Left ventricle myocardium superior (tissue), 1 donor: ENCODE results near the gene ZBTB4. TPM values are rescaled to one million over a fixed set of nuclear protein-coding genes. Genes with fewer than 3 reads are reported as not detected.
A peak's percentile ranks its signal among the peaks of the same experiment; 100 is the strongest.
"Not testable (repeated sequence)": the region's sequence is repeated elsewhere in the genome, so short reads cannot be mapped to it uniquely, and the experiment has no call there.

Experiments used
- ATAC-seq: fragments of 200-7000 bp; cut with Tn5 transposase; one replicate; pipeline ENCODE4 v1.9.1; 2020; ENCODE audit warnings: mild to moderate bottlenecking, moderate library complexity
- DNase-seq: peaks from one replicate; pipeline ENCODE4 v3.0.0-alpha.2; 2020
- intact Hi-C: fragments of 100-400 bp; cut with micrococcal nuclease; formaldehyde crosslinking; loops from one replicate; pipeline ENCODE4 v1.11.0; 2022
- total RNA-seq: library from RNA; stranded (reverse); fragmentation: NEBNext Ultra II Directional; extraction: Animal tissue kit (Norgen Biotek cat#: 25700); gene quantifications from one replicate; pipeline ENCODE4 v1.2.1, GENCODE V29; 2021
- donor health status: DM: no; HTN: yes; CAD: no; lungs with severe emphysema.

The ZBTB4 gene
- total RNA-seq, 1 donor from 2014 or later, result 70.9 TPM

DNA sequence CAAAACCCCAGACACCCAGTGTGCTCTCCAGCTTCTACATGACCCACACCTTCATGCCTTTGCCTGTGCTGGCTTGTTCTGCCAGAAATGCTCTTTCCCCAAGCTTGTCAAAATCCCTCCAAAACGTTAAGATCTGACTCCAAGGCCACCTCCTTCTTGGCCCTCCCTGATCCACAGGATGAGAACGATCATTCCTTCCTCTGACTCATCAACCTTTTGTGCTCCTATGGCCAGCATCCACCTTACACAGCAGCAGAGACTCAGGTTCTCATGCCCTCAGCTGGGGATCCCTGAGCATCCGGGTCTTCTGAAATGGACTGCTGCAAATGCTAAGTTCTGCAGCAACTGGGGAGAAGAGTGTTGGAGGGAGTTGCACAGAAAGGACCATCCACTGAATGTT lies 2.9 kb downstream of the ZBTB4 start:
- DNase-seq (no peak), ATAC-seq (no peak)
- intact Hi-C loops, result no loop called here

DNA sequence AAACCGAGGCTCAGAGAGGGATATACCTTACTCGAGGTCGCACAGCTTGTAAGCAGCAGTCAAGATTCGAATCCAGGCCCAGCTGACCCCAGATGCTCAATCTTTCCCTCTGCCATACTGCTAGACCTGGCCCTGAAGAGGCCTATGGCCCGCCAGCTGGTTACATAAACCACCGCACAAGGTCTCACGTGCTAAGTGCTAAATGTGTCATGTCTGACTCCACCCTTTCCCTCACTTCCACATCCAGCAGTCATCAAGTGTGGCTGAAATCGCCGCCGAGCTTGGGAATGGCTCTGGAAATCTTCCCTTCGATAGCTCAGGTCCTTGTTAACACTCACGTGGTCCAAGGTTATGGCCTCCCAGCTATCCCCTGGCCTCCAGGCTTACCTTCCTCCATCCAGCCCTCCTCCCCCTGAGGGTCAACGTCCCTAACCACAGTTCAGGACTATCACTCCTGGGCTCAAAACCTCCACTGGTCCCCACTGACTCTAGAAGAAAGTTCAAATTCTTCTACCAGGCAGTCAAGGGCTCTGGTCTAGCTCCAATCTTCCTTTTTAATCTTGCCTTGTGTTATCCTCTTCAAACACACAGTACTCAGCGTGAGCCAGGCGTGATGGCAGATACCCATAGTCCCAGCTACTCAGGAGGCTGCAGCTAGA lies 3.5 kb downstream of the ZBTB4 start:
- intact Hi-C loops, result no loop called here
- ATAC-seq (peak; percentile 56), DNase-seq (peak; percentile 75)

DNA sequence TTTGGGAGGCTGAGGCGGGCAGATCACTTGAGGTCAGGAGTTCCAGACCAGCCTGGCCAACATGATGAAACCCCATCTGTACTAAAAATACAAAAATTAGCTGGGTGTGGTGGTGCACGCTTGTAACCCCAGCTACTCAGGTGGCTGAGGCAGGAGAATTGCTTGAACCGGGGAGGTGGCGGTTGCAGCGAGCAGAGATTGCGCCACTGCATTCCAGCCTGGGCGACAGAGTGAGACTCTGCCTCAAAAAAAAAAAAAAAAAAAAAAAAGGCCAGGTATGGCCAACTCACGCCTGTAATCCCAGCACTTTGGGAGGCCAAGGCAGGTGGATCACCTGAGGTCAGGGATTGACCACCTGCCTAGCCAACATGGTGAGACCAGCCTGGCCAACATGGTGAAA lies 4.7 kb downstream of the ZBTB4 start:
- ATAC-seq, intact Hi-C loops, DNase-seq: not testable (repeated sequence)

DNA sequence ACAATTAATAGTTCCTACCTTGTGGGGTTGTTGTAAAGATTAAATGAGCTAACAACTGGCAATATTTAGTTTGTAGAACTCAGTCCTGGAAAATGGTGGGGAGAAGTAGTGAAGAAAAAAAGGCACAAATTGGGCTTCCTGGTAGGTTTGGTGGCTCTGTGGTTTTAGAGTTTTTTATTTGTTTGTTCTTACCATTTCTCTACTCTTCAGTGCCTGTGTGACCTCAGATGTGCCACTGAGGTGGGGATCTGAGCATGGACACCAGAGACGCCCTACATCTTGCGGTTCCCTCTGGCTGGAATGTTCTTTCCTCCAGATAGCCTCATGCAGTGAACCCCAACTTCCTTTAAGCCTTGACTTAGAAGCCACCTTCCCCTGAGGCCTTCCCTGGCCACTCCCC lies 7.7 kb downstream of the ZBTB4 start:
- DNase-seq, result no peak
- intact Hi-C loops, result no loop called here
- ATAC-seq, result no peak

DNA sequence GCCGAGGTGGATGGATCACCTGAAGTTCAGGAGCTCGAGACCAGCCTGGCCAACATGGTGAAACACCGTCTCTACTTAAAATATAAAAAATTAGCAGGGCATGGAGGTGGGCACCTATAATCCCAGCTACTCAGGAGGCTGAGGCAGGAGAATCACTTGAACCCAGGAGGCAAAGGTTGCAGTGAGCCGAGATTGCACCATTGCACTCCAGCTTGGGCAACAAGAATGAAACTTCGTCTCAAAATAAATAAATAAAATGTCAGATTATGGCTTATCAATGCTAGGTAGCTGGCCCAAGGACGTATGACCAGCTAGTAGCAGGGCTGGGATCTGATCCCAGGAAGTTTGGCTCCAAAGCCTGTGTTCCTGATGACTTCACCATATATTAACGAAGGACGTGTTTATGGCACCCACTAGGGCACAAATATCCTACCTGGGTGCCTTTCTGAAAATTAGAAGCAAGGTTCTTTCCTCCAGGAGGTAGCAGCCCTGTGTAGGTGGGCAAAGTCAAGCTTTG lies 8.9 kb downstream of the ZBTB4 start:
- ATAC-seq, intact Hi-C loops, DNase-seq: not testable (repeated sequence)

DNA sequence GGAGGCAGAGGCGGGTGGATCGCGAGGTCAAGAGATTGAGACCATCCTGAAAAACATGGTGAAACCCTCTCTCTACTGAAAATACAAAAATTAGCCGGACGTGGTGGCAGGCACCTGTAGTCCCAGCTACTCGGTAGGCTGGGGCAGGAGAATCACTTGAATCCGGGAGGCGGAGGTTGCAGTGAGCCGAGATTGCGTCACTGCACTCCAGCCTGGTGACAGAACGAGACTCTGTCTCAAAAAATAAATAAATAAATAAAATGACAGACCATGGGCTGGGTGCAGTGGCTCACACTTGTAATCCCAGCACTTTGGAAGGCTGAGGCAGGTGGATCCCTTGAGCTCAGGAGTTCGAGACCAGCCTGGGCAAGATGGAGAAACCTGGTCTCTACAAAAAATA lies 9.6 kb downstream of the ZBTB4 start:
- ATAC-seq, intact Hi-C loops, DNase-seq: not testable (repeated sequence)

DNA sequence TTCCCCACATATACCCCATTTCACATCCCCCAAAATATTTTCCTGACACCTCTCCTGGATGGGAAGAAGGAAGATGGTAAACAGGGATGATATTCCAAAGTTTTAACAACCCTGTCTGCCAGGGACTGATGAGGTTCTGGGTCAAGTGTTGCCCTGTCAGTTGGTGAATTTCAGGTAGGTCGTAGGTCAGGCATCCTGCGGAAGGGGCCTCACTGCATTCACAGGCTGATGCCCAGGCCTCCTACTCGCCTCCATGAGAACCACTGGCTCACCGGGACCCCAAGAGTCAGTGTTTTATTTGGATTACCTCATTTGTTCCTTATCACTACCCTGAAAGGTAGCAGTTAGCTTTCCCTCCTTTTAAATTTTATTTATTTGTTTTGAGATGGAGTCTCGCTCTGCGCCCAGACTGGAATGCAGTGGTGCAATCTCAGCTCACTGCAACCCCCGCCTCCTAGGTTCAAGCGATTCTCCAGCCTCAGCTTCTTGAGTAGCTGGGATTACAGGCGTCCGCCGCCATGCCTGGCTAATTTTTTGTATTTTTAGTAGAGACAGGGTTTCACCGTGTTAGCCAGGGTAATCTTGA lies 10.5 kb downstream of the ZBTB4 start:
- no peak for DNase-seq
- intact Hi-C loops, result no loop called here
- no peak for ATAC-seq

DNA sequence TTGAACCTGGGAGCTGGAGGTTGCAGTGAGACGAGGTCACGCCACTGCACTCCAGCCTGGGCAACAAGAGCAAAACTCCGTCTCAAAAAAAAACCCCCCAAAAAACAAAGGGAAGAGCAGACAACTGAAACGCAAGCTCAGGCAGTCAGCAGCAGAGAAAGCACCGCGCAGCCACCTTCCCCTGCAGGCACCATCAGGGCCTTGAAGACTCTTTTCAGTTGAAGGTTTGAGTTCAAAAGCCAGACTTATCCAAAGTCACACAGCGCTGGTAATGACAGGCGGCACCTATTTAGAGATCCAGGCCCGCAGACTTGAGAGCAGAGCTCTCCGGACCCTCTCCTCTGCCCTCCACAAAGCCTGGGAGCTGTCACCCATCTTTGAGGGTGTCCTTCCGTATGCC lies 11.1 kb downstream of the ZBTB4 start:
- intact Hi-C loops, result no loop called here

DNA sequence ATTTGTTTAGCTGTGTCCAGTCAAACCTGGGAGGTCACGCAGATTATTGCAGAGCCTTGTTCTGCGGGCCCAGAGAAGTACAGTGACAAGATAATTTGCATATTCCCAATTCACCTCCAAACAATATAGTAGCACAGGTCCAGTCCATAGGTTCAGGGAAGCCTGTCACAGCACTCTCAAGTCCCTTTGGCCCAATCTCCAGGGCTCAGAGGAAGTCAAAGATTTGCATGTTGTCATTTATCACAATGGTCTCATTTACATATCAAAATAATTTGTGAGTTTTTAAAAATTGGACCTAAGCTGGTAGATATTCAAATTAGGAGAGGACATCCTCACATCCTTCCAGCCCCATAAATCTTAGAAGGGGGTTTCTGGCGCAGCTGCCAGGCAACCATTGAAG lies 11.9 kb downstream of the ZBTB4 start:
- no peak for ATAC-seq

More for the DNA sequence above, 11.1 kb downstream of the ZBTB4 start:
- no peak for ATAC-seq
- no peak for DNase-seq

DNA sequence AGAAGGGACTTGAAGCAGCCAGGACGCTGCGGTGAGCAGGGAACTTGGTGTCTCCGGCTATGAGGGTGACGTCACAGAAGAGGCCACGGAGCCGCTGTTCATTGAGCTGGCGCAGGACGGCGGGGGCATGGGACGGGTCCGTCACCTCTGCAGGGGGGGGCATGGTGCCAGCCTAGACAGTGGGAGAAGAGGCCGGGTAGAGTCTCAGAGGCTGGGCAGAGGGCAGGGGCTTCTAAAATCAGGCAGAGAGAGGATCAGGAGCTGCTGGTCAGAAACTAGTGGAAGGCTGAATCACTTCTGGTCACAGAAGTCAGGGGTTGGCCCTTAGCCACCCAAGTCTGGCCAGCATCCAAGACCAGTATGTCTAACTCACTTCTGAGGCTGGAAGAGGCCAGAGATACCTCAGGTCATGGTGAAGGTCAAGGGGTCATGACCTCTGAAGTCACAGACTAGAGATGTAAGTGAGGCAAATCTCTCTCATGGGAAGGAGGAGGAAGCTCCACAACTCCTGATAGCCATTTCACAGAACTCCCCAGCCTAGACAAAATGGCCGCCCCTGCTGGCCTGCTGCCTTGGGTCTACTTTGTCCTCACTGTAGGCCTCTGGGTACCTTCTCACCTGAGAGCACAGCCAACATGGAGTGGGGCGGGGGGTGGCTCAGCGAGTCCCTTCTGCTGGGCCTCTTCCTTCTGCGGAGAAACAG lies 12.6 kb downstream of the ZBTB4 start:
- intact Hi-C loops, result no loop called here

More for the DNA sequence above, 11.9 kb downstream of the ZBTB4 start:
- no peak for DNase-seq
- intact Hi-C loops, result no loop called here

DNA sequence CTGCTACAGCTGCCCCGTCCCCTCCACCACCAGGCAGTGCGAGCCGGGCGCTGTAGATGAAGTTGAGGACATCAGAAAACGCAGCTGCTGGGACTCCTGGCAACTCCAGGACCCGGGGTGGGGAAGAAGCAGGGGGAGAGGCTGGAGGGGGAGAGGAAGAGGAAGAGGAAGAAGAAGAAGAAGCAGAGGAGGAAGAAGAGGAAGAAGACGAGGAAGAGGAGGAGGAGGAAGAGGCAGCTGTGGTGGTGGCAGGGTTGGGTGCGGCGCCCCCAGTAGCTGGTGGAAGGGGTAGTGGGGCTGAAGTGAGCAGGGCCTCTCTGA lies 13.2 kb downstream of the ZBTB4 start:
- intact Hi-C loops, result no loop called here

More for the DNA sequence above, 12.6 kb downstream of the ZBTB4 start:
- peak; percentile 85 for DNase-seq
- ATAC-seq, result peak; percentile 56

DNA sequence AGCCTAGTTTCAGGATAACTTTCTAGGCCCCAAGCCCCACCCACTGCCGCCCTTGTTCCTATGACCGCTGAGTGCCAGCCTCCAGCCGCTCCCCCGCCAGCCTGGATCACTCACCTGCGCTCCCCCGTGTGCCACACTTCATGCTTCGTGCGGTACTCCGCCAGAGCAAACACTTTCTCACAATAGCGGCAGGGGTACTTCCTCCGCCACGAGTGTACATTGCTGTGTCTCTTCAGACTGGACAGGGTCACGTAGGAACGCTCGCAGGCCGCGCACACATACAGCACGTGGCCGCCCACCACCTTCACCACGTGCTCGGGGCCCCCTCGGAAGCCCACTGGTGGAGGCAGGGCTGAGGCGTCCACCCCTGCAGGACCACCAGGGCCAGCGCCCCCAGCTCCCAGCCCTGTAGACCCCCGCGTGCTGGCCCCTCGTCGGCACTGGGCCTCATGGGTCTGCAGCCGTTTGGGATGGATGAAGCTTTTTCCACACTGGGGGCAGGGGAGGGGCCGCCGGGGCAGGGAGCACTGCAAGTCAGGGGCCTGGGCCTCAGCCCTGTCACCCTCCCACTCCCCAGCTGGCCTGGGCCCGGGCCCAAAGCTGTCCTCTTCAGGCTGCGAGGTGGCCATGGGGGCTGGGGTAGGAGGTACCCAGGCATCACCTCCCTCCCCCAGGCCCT lies 13.7 kb downstream of the ZBTB4 start:
- DNase-seq (no peak), ATAC-seq (no peak)
- intact Hi-C loops, result no loop called here

More for the DNA sequence above, 13.2 kb downstream of the ZBTB4 start:
- no peak for DNase-seq
- ATAC-seq, result no peak

DNA sequence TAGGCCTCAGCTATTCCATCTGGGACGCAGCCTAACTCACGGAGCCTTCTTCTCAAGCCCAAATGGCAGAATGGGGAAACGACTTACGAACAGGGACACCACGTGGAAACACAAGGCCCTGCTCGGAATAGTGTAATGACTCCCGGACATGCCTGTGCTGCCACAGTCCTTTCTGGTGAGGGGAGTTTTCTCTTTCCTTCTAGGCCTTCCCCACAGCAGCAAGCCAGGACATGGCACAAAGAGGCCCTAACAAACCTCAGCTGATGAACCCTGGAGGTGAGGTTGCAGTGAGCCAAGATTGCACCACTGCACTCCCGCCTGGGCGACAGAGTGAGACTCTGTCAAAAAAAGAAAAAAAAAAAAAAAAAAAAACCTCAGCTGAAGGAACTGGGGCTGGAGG lies 15.3 kb downstream of the ZBTB4 start:
- no peak for DNase-seq
- ATAC-seq, result no peak
- intact Hi-C loops, result no loop called here

DNA sequence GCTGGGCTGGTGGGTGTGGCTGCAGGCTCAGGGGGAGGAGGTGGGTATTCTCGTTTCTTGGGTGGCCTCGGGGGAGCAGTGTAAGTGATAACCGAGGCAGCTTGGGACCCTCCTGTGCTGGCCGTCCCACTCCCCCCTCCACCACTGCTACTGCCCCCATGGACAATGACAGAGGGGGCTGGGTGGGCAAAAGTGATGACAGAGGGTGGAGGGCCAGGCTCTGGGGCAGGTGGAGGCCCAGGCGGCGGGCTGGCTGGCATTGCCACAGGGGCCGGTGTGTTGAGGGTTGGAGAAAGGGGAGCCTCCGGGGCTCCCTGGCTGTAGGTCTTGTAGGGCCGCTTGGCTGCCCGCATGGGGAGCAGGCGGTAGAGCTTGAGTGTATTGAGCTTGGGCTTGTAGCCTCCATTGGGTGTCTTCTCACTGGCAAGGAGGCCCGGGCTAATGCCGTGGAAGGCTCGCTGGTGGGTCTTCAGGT lies 16.0 kb downstream of the ZBTB4 start:
- ATAC-seq (no peak), DNase-seq (no peak)
- intact Hi-C loops, result no loop called here

DNA sequence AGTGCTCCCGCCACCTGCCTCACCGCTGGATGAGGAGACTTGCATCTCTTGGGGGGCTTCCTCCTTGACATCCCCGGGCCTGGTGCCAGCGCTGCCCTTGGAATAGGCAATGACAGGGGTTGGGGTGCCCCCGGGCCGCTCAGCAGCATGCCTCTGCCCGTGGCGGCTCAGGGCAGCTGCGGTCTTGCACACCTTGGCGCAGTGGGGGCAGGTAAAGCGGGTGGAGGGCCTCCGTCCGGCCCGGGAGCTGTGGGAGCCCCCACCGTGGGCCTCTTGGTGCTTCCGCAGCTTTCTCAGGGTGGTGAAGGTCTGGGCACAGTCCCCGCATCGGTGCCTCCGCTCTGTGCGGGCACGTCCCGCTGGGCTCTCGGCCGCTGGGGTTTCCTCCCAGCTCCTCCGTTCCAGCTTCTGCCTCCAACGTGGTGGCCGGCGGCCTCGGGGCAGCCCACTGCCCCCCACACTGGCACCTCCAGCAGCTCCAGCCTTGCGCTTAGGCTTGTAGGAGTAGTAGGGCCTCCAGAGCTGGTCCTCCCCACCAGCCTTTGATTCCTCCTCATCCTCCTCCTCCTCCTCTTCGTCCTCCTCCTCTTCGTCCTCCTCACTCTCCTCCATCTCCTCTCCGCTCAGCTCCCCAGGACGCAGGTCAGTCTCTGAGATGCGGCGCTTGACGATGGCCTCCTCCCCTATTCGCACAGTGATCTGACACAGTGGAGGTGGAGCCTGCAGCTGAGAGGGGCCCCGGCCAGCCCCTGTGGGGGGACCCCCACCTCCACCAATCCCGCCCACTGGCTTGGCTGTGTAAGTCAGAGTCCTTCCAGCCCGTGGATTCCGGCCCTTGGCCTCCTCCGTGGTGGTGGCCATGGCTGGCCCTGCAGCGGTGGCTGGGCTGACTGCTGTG lies 16.7 kb downstream of the ZBTB4 start:
- no peak for DNase-seq
- intact Hi-C loops, result no loop called here
- no peak for ATAC-seq

DNA sequence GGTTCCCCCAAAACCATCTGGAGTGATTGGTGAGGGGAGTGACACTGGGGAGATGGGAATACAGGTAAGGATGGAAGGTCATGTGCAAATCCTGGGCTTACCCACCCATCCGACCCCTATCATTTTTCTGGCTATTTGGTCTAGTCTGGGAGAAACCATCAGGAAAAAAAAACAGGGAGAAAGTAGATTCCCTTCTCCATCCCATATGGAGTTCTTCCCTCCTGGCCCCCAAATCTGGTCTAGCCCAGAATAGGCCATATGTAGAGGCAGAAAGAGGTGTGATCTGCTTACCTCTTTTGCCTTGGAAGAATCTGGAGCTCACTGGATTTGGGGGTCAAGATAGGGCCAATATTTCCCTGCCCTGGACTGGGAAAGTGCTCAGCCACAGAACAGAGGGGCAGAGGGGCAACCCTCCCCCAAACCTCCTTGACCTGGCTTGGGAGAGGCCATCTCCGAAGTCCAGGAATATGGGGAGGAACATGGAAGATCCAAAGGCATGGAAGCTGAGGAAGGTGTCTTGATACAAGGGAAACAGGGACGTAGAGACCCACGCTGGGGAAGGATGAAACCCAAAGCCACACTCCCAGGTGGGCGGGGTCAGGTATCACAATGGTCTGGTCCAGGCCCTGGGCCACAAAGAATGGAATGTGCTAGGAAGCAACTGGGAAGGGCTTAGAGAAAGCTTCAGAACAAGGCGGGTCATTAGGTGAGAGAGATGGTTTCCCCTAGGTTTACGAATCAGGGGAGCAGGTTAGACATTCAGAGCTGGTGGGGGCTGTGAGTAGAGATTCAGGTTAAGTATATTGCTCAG lies 18.4 kb downstream of the ZBTB4 start:
- intact Hi-C loops, result no loop called here
- DNase-seq, result no peak
- no peak for ATAC-seq

DNA sequence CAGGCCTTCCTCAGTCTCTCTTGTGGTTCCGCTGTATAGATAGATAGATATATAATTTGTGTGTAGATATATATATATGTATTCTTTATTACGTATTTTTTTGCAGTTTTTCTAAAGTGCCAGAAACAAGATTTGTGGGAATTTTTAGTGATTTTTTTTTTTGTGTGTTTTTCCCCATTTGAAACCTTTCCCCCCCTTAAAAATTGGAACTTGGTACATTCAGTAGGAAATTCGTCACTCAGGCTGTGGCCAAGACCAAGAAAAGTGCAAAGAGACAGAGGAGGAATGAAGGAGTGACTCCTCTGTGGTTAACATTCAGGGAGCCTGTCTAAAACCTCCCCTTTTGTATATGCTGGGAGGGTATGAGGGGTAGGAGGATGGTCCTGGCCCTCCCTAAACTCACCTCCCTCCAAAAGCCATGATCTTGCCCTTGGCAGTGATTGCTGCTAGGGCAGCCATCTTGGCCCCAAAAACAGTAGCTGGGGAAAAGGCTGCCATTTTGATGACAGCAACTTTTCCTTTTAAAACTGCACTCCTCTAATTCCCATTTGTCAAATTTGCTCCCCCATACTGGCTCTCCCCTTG lies 19.4 kb downstream of the ZBTB4 start:
- no peak for ATAC-seq
- intact Hi-C loops, result no loop called here
- no peak for DNase-seq

DNA sequence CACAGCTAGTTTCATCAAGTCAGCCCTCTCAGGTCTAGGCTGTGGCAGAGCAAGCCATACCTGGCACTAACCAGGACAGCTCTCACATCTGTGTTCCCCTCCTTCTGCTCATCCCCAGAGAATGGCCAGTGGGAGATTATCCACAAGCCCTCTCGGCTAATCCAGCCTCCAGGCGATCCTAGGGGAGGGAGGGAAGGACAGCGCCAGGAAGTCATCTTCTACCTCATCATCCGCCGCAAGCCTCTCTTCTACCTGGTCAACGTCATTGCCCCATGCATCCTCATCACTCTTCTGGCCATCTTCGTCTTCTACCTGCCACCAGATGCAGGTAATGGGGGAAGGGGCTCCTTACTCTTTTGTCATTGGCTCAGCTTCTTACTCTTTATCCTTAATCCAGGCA lies 31.0 kb downstream of the ZBTB4 start:
- intact Hi-C loops, result no loop called here
- ATAC-seq (no peak), DNase-seq (no peak)
